ENCODE data around the gene SLC35F1.

SLC35F1 gene

GRCh38 chr6:118252474-118252873, 345.4 kb downstream of the SLC35F1 start:
- DNase-seq (ENCODE audit: low spot score) = no peak

- DNase-seq (ENCODE audit: low spot score) = no peak
Measured at GRCh38 chr6:118253741-118254140, 346.7 kb downstream of the SLC35F1 start.

- no peak for DNase-seq (ENCODE audit: low spot score)
Measured at GRCh38 chr6:118260833-118261232, 353.8 kb downstream of the SLC35F1 start.

DNA sequence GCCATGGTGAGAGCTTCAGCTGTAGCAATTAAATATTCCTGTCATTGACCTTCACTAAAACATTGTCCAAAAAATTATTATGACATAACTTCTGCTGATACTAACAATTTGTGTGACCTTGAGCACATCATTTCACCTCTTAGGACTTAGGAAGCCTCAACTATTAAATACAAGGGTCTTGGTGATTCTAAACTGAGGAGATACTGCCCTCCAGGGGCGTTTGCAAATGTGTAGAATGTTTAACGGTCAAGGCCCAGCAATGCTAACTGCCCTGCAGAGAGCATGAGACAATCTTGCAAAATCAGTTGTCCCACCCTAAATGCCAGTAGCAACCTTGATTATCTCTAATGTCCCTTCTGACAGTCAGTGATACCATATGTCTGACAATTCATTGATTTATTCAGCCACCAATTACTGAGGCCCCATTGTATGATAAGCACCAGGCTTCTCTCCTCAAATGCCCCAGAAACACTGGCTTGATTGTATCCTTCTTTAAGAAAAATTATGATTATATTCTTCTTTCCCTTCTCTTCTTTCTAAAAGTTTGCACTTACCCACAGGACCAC, 356.9 kb downstream of the SLC35F1 start:
- peak; percentile 50 for DNase-seq (ENCODE audit: low spot score)

- DNase-seq (ENCODE audit: low spot score) = no peak
Measured at GRCh38 chr6:118269659-118270058, 362.6 kb downstream of the SLC35F1 start.

DNA sequence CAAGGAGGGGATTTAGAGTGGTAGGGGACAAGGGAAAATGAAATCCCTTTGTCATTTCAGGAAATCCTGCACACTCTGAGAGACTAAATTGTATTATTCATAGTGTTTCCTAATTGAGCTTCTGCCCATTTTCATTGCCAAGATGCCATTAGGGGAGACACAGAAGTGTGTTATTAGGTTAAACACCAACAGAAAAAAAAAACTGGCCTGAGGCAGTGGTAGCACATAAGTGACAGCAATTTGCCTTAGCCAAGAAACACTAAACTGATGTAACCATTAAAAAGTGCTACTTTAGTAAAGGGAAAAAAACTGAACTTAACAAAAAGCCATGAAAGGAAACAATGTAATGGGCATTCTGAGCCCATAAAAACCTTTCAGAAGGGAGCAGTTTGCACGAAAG, 370.6 kb downstream of the SLC35F1 start:
- no peak for DNase-seq (ENCODE audit: low spot score)

DNA sequence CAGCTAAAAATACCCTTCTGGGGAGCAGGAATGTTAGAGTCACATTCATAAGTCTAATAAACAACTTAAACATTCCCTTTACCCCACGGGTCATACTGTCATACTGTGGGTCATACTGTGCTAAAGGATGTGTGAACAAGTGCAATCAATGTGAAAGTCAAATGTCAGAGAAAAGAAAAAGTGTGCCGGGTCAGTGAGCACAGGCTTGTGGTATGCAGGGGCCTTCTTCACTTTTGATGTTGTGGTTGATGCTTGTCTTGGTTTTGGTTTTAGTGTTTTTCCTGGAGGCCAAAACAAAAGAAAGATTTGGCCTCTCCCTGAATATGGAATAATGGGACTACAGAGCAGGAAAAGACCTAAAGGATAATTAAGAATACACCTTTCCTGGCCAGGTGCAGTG, 373.1 kb downstream of the SLC35F1 start:
- DNase-seq (ENCODE audit: low spot score) = no peak

DNA sequence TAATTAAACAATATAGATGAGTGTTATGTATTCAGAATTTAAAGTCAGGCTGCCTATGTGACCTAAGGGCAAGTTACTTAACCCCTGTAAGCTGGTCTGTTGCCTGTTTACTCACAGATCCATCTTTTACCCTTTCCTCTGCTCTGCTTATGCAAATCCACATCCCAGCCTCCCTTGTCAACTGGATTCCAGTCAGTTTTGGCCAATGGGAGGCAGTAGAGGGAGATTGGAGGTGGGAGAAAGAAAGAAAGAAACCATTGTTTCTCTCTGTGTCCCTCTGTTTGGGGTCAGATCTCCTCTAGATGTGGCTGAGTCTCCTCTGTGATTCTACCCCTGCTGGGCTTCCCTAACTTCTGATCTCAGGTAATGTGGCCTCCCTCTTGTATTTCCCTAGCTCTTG, 374.2 kb downstream of the SLC35F1 start:
- no peak for DNase-seq (ENCODE audit: low spot score)

DNA sequence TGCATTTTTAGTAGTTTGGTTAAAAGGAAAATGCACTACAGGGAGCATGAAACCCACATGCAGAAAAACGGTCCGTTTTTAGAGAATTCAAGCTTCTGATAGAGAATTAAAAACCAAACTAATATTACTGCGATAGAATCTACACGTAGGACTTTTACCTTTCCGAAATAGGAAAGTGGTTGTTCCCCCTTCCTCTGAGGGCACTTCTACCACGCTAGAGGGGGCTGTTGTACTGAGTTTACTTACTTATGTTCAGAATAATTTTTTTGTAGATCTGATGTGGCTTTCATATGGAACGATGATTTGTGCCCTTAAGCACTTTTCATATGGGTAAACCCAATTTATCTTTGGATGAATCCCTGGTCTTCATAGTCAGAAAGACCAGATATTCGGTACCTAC, 376.7 kb downstream of the SLC35F1 start:
- peak; percentile 33 for DNase-seq (ENCODE audit: low spot score)

DNA sequence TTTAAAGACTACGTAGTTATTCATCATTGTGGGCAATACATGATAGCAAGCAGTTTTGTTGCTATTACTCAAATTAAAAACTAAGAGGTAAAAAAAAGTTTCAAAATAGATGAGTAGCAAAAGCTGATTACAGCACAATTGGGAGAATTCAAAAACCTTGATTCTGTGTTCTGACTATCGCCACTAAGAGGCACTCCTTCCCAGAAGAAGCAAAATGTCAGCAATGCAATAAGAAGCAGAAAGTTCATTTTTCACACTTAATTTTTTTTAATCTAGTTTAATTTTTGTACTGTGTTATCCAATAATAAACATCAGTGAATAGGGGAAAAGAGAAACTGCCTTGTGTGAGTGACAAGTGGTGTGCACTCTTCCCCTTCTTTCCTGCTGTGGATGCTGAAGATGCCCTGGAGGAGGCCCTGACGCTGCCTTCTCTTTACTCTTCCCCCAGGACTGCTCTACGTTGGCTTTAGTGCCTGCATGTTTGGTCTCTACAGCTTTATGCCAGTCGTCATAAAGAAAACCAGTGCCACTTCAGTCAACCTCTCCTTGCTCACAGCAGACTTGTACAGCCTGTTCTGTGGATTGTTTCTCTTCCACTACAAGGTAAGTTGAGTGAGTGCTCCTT, 377.8 kb downstream of the SLC35F1 start:
- no peak for DNase-seq (ENCODE audit: low spot score)

DNA sequence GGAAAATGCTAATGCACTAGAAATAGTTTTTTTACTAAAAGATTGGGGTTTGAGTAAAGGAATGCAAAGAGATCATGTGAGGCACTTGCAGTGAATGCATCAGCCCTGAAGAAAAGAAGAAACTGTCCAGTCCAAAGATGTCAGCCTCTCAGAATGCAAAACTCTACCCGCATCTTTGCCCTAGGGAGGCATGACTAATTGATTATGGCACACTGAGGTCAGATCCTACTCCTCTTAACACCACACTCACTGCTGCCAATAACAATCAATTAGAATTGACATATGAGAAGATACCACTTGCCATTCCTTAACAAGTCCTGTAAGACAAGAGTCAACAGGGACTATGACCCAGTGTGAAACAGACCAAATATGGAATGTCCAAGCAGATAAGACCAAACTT, 378.7 kb downstream of the SLC35F1 start:
- DNase-seq (ENCODE audit: low spot score) = no peak

DNA sequence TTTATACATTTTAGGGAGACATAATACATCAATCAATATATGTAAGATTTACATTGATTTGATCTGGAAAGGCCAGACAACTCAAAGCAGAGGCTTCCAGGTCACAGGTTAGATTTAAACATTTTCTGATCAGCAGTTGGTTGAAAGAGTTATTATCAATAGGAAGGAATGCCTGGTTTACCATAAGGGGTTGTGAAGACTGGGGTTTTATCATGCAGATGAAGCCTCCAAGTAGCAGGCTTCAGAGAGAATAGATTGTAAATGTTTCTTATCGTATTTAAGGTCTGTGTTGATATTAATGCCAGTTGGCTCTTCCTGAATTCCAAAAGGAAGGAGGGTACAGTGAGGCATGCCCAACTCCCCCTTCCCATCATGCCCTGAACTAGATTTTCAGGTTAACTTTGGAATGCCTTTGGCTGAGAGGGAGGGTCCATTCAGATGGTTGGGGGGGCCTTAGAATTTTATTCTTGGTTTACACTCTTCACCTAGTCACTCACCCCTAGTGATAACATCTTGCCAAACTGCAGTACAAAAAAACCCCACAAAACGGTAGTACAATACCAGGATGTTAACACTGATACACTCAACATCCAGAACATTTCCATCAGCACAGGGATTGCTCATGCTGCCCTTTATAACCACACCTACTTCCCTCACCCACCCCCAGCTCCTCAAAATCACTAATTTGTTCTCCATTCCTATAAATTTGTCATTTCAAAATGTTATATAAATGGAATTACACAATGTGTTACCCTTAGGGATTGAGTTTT, 381.5 kb downstream of the SLC35F1 start:
- no peak for DNase-seq (ENCODE audit: low spot score)

DNA sequence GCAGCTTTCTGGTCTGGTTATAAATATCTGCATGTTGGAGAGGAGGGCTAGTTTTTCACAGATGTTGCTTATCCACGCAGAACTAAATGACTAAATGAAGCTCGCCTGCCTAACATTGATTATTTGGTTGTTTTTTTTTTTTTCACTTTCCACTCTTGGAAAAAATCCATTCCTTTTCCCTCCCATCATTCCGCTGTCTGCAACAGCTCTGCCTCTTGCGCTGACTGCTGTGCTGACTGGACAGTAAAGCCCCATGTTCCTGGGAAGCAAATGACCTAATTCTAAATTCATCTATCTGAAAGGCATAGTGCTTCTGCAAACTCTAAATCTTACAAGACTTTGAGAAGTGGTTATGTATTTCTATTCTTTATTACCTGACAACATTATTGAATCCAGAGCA, 385.5 kb downstream of the SLC35F1 start:
- DNase-seq (ENCODE audit: low spot score) = no peak

DNA sequence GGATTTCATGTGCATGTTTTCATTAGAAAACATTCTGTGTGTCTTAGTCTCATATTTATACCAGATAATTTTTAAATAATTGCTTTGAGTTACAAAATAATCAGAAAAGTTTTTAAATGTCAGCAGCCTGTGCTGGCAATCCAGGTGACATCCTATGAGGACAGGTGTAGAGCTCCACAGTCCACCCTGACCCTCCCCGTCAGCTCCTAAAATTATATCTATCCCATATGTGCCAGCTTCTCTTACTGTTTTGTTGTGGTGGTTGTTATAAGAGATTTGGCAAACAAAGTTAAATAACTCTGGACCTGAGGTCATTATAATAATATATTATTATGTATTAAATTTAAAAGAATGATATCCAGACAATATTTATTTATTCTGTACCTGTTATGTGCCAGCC, 387.8 kb downstream of the SLC35F1 start:
- DNase-seq (ENCODE audit: low spot score) = no peak

GRCh38 chr6:118295336-118295735, 388.3 kb downstream of the SLC35F1 start:
- DNase-seq (ENCODE audit: low spot score) = no peak

- no peak for DNase-seq (ENCODE audit: low spot score)
Measured at GRCh38 chr6:118296129-118296901, 389.3 kb downstream of the SLC35F1 start.

DNA sequence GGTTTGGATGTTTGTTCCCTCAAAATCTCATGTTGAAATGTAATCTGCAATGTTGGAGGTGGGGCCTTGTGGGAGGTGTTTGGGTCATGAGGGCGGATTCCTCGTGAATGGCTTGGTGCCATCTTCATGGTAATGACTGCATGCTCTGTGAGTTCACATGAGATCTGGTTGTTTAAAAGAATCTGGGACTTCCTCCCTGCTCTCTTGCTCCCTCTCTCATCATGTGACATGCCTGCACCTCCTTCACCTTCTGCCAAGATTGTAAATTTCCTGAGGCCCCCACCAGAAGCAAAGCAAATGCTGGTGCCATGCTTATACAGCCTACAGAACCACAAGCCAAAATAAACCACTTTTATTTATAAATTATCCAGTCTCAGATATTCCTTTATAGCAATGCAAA, 390.8 kb downstream of the SLC35F1 start:
- DNase-seq (ENCODE audit: low spot score) = no peak

- no peak for DNase-seq (ENCODE audit: low spot score)
Measured at GRCh38 chr6:118298476-118299427, 391.7 kb downstream of the SLC35F1 start.

DNA sequence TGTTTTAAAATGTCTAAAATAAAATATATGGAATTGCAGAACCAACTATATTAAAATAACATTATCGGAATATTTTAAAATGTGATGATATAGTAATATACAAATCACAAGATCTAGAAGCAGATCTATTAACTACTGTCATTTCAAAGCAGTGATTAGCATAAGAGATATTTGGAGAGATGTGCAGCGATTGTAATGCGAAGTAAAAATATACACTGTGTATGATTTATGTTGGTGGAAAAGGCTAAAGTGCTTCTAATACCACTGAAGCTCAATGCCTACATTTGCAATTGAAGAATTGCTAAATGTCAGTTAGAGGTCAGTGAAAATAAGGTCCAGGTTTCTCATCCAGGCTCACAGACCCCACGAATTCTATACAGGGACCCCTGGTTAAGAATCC, 392.4 kb downstream of the SLC35F1 start:
- no peak for DNase-seq (ENCODE audit: low spot score)

GRCh38 chr6:118304321-118304720, 397.3 kb downstream of the SLC35F1 start:
- DNase-seq (ENCODE audit: low spot score) = no peak

DNA sequence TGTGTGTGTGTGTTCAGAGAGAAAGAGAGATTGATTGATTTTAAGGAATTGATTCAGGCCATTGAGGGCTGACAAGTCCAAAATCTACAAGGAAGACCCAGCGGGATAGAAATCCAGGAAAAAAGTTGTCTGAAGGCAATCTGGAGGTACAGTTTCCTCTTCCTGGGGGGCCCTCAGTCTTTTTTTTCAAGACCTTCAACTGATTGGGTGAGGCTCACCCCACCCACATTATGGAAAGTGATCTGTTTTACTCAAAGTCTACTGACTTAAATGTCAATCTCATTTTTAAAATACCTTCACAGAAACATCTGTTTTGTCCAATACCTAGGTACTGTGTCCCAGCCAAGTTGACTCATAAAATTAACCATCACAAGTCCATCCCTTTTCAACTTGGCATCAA, 398.0 kb downstream of the SLC35F1 start:
- DNase-seq (ENCODE audit: low spot score) = no peak

All from SK-N-DZ (cell line).